HepG2 (cell line): ENCODE measurements around the gene COL18A1. TPM values are rescaled to one million over a fixed set of nuclear protein-coding genes. Genes with fewer than 3 reads are reported as not detected.
A peak's percentile ranks its signal among the peaks of the same experiment; 100 is the strongest.

Source experiments
- CENPX ChIP-seq: sonication (generic); formaldehyde crosslinking; IDR thresholded peaks from 2 replicates; pipeline ENCODE4 v1.9.0; 2021; ENCODE audit warnings: mild to moderate bottlenecking, missing genetic modification reagents, moderate library complexity
- EP300 ChIP-seq, 3 experiments: sonication (generic) in 1 of 3; formaldehyde crosslinking in 1 of 3; IDR thresholded peaks; 2 replicates each; pipeline versions ENCODE4 v1.5.1 to v1.6.1; 2011 to 2020; ENCODE audit warnings: low read depth in 2 of 3, low read length in 2 of 3, borderline replicate concordance in 1 of 3, improper control_type of control experiment in 1 of 3, mild to moderate bottlenecking in 1 of 3, missing genetic modification reagents in 1 of 3, moderate library complexity in 1 of 3
- FOXK2 ChIP-seq: fragments of 450-650 bp; IDR thresholded peaks from 2 replicates; pipeline ENCODE4 v1.6.1; 2016
- GATA4 ChIP-seq: sonication (generic); IDR thresholded peaks from 2 replicates; pipeline ENCODE4 v1.6.1; 2016; ENCODE audit warnings: antibody characterized with exemption, low read depth, borderline replicate concordance
- GZF1 ChIP-seq: sonication (generic); formaldehyde crosslinking; IDR thresholded peaks from 2 replicates; pipeline ENCODE4 v1.5.1; 2020; ENCODE audit warnings: mild to moderate bottlenecking, missing genetic modification reagents
- IRF9 ChIP-seq: sonication (generic); formaldehyde crosslinking; IDR thresholded peaks from 2 replicates; pipeline ENCODE4 v1.8.0; 2022; ENCODE audit warnings: missing genetic modification reagents, mild to moderate bottlenecking, borderline replicate concordance
- NFKB2 ChIP-seq: sonication (generic); formaldehyde crosslinking; IDR thresholded peaks from 2 replicates; pipeline ENCODE4 v1.4.0; 2020; ENCODE audit warnings: missing genetic modification reagents, borderline replicate concordance
- POGZ ChIP-seq: sonication (generic); formaldehyde crosslinking; IDR thresholded peaks from 2 replicates; pipeline ENCODE4 v1.4.0; 2020; ENCODE audit warnings: mild to moderate bottlenecking, missing genetic modification reagents
- POLR2G ChIP-seq: fragments of 200-400 bp; formaldehyde crosslinking; IDR thresholded peaks from 2 replicates; pipeline ENCODE4 v1.6.1; 2018; ENCODE audit warnings: mild to moderate bottlenecking, low read depth, low read length, moderate library complexity
- SNAPC4 ChIP-seq: sonication (generic); formaldehyde crosslinking; IDR thresholded peaks from 2 replicates; pipeline ENCODE4 v1.4.0; 2020; ENCODE audit warnings: mild to moderate bottlenecking, missing genetic modification reagents
- TRIM24 ChIP-seq: sonication (generic); formaldehyde crosslinking; IDR thresholded peaks from 2 replicates; pipeline ENCODE4 v1.8.0; 2022; ENCODE audit warnings: mild to moderate bottlenecking, missing genetic modification reagents
- ZBTB1 ChIP-seq: sonication (generic); formaldehyde crosslinking; IDR thresholded peaks from 2 replicates; pipeline ENCODE4 v1.4.0; 2020; ENCODE audit warnings: missing genetic modification reagents, borderline replicate concordance
- ZMYM4 ChIP-seq: sonication (generic); formaldehyde crosslinking; IDR thresholded peaks from 2 replicates; pipeline ENCODE4 v1.8.1; 2023; ENCODE audit warnings: mild to moderate bottlenecking, missing genetic modification reagents
- ZNF275 ChIP-seq: sonication (generic); formaldehyde crosslinking; IDR thresholded peaks from 2 replicates; pipeline ENCODE4 v1.8.0; 2022; ENCODE audit warnings: missing genetic modification reagents, mild to moderate bottlenecking, inconsistent platforms, borderline replicate concordance
- ZNF326 ChIP-seq: sonication (generic); formaldehyde crosslinking; IDR thresholded peaks from 2 replicates; pipeline ENCODE4 v1.4.0; 2020; ENCODE audit warnings: missing genetic modification reagents, borderline replicate concordance
- ZNF580 ChIP-seq: IDR thresholded peaks from 2 replicates; pipeline ENCODE4 v1.6.1; 2016; ENCODE audit warnings: low read depth, borderline replicate concordance
- ZNF773 ChIP-seq: sonication (generic); formaldehyde crosslinking; IDR thresholded peaks from 2 replicates; pipeline ENCODE4 v1.4.0; 2020; ENCODE audit warnings: missing genetic modification reagents, borderline replicate concordance
- polyA plus RNA-seq, 8 experiments: library from polyadenylated mRNA; depleted of rRNA in 3 of 8; stranded (reverse) in 7 of 8; unstranded in 1 of 8; fragments of >200 nt; fragmentation: Illumina TruSeq in 4 of 8; extraction: Trizol in 4 of 8; gene quantifications; 2 replicates each; pipeline versions ENCODE4 v1.2.1 to v1.2.3, GENCODE V29; 2011 to 2016; ENCODE audit warnings: low read depth in 4 of 8, missing spikeins in 1 of 8, mixed read lengths in 1 of 8; ENCODE audit not compliant: insufficient read depth in 1 of 8
- total RNA-seq, 5 experiments: library from RNA; depleted of rRNA; stranded (reverse); fragments of >200 nt; fragmentation: Illumina TruSeq; extraction: Trizol; gene quantifications; 2 replicates each; pipeline ENCODE4 v1.2.3, GENCODE V29; 2016; ENCODE audit warnings: low read depth in 1 of 5

COL18A1 gene
- total and polyA plus RNA-seq, 2 of the 13 experiments (the other 11 are each of a cell fraction or from before 2014, with no cell fraction given) = 79.0 to 102 TPM

GRCh38 chr21:45427331-45428271, 22.6 kb downstream of the COL18A1 start (continued):
- TF ChIP-seq SNAPC4 (CRISPR knock-in tag) (peak; percentile 89), ZNF773 (CRISPR knock-in tag) (peak; percentile 64; the same call in 1 of the 2 replicates), GZF1 (CRISPR knock-in tag) (peak; percentile 72; the same call in 1 of the 2 replicates), ZMYM4 (no peak; the same call in 1 of the 2 replicates), NFKB2 (CRISPR knock-in tag) (peak; percentile 96), GATA4 (no peak), EP300 (IDR thresholded peaks at IDR 0.05; ENCODE audit: low read depth in 2 of 2, low read length in 2 of 2) (peak in 1 of 2 experiments; percentile 64; a peak in 1 of 4 replicates), EP300 (CRISPR knock-in tag; IDR thresholded peaks at IDR 0.05; ENCODE audit: borderline replicate concordance) (peak; percentile 73), ZBTB1 (CRISPR knock-in tag) (no peak), POLR2G (0 out of 2 replicates have a peak, but pooled peaks have one; percentile 10), FOXK2 (0 out of 2 replicates have a peak, but pooled peaks have one; percentile 14), TRIM24 (CRISPR knock-in tag) (no peak), ZNF326 (no peak), IRF9 (CRISPR knock-in tag) (peak; percentile 90), ZNF580 (CRISPR knock-in tag) (peak; percentile 89; the same call in 1 of the 2 replicates), CENPX (no peak), POGZ (peak; percentile 46; the same call in 1 of the 2 replicates), ZNF275 (CRISPR knock-in tag) (peak; percentile 90; the same call in 1 of the 2 replicates)
